DND-41 (cell line): ENCODE data around the gene TM9SF4.

Experiments used
- ATAC-seq: fragments of 200-7000 bp; cut with Tn5 transposase; 3 replicates; pipeline ENCODE4 v1.9.1; 2021; ENCODE audit warnings: low read depth; ENCODE audit not compliant: insufficient read depth
- DNase-seq: peaks from one replicate; pipeline ENCODE4 v3.0.0-alpha.2; 2020
- H2AFZ ChIP-seq: 2 replicates; pipeline ENCODE4 v1.6.0; 2012; ENCODE audit warnings: low read depth, low read length
- H3K27ac ChIP-seq: 2 replicates; pipeline ENCODE4 v1.5.1; 2012; ENCODE audit warnings: low read length, inconsistent platforms
- H3K27me3 ChIP-seq: fragments of 200-600 bp; sonication (generic); 2 replicates; pipeline ENCODE4 v1.6.0; 2012; ENCODE audit warnings: low read length, mild to moderate bottlenecking, inconsistent platforms; ENCODE audit not compliant: insufficient read depth, poor library complexity
- H3K36me3 ChIP-seq: 2 replicates; pipeline ENCODE4 v1.5.1; 2012; ENCODE audit warnings: low read length, inconsistent platforms; ENCODE audit not compliant: insufficient read depth
- H3K4me1 ChIP-seq: 2 replicates; pipeline ENCODE4 v1.5.1; 2012; ENCODE audit warnings: mild to moderate bottlenecking, low read length; ENCODE audit not compliant: insufficient read depth
- H3K4me2 ChIP-seq: 2 replicates; pipeline ENCODE4 v1.6.0; 2012; ENCODE audit warnings: mild to moderate bottlenecking, moderate library complexity, low read length, inconsistent platforms; ENCODE audit not compliant: insufficient read depth
- H3K4me3 ChIP-seq, 2 experiments: fragments of 200-600 bp in 1 of 2; shearing (Covaris generic) in 1 of 2; 2 replicates each; pipeline ENCODE4 v1.5.1; 2012 to 2016; ENCODE audit warnings: inconsistent platforms in 2 of 2, low read length in 2 of 2, mild to moderate bottlenecking in 2 of 2, low read depth in 1 of 2, moderate library complexity in 1 of 2
- H3K79me2 ChIP-seq: 2 replicates; pipeline ENCODE4 v1.6.0; 2012; ENCODE audit warnings: low read length, inconsistent platforms; ENCODE audit not compliant: insufficient read depth
- H3K9ac ChIP-seq: 2 replicates; pipeline ENCODE4 v1.6.0; 2012; ENCODE audit warnings: low read depth, mild to moderate bottlenecking, inconsistent platforms, low read length, moderate library complexity
- H3K9me3 ChIP-seq: 2 replicates; pipeline ENCODE4 v1.5.1; 2012; ENCODE audit warnings: low read length, moderate library complexity, mild to moderate bottlenecking, inconsistent platforms; ENCODE audit not compliant: insufficient read depth, severe bottlenecking
- H4K20me1 ChIP-seq: 2 replicates; pipeline ENCODE4 v1.6.0; 2012; ENCODE audit warnings: low read length; ENCODE audit not compliant: insufficient read depth
- CTCF ChIP-seq: IDR thresholded peaks from 2 replicates; pipeline ENCODE4 v1.5.1; 2012; ENCODE audit warnings: borderline replicate concordance, low read length, moderate library complexity, mild to moderate bottlenecking; ENCODE audit not compliant: poor library complexity, severe bottlenecking; ENCODE audit errors: extremely low read depth
- EZH2 ChIP-seq: IDR thresholded peaks from 3 replicates; pipeline ENCODE4 v1.6.1; 2012; ENCODE audit warnings: borderline replicate concordance, low read depth, mild to moderate bottlenecking, moderate library complexity, low read length, inconsistent platforms; ENCODE audit not compliant: severe bottlenecking

Gene TM9SF4

DNA sequence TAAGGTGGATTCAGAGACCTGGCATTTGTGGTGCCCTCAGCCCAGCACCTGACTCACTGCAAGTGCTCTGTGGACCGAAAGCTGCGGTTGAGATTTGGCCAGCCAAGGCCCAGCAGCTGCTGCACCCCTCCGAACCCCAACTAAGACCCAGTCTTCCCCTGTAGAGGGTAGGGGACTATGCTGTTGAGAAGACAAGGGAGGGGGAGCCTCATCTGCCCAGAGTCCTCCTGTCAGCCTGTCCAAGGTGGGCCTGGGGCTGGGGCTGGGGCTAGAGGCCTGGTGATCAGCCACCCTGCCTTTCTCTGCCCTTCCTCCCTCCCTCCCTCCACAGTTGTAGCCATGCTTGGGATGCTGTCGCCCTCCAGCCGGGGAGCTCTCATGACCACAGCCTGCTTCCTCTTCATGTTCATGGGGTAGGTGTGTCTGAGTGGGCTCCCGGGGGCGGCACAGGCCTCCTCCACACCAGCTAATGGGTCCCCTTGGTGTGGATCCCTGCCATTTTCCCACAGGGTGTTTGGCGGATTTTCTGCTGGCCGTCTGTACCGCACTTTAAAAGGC lies 40.9 kb downstream of the TM9SF4 start:
- TF ChIP-seq EZH2, result no peak
- no peak for TF ChIP-seq CTCF
- H3K36me3 ChIP-seq, result peaks cover 90% of the 10 kb centered on the region
- ATAC-seq (no peak), DNase-seq (no peak)
- H3K79me2 ChIP-seq, result no peaks in the 10 kb centered on the region
- H2AFZ ChIP-seq, result no peak overlapping the region
- no peaks in the 10 kb centered on the region for H3K27me3 ChIP-seq
- H4K20me1 ChIP-seq, result 0 out of 2 replicates have a peak, but pooled peaks cover 5% of the 10 kb centered on the region
- H3K4me3 ChIP-seq, result no peak overlapping the region
- no peak overlapping the region for H3K27ac ChIP-seq
- no peak overlapping the region for H3K9ac ChIP-seq
- H3K9me3 ChIP-seq, result no peaks in the 10 kb centered on the region
- no peaks in the 10 kb centered on the region for H3K4me1 ChIP-seq
- H3K4me2 ChIP-seq, result no peak overlapping the region

- TF ChIP-seq EZH2 (no peak), CTCF (no peak)
- DNase-seq (no peak), ATAC-seq (no peak)
- no peak overlapping the region for H2AFZ ChIP-seq
- H3K79me2 ChIP-seq, result no peaks in the 10 kb centered on the region
- no peak overlapping the region for H3K9ac ChIP-seq
- H3K36me3 ChIP-seq, result peaks cover 80% of the 10 kb centered on the region
- H3K27me3 ChIP-seq, result no peaks in the 10 kb centered on the region
- H3K4me2 ChIP-seq, result no peak overlapping the region
- H4K20me1 ChIP-seq, result no peaks in the 10 kb centered on the region
- no peaks in the 10 kb centered on the region for H3K4me1 ChIP-seq
- no peak overlapping the region for H3K4me3 ChIP-seq
- H3K27ac ChIP-seq, result no peak overlapping the region
- no peaks in the 10 kb centered on the region for H3K9me3 ChIP-seq
Measured at GRCh38 chr20:32152421-32153155, 43.1 kb downstream of the TM9SF4 start.

DNA sequence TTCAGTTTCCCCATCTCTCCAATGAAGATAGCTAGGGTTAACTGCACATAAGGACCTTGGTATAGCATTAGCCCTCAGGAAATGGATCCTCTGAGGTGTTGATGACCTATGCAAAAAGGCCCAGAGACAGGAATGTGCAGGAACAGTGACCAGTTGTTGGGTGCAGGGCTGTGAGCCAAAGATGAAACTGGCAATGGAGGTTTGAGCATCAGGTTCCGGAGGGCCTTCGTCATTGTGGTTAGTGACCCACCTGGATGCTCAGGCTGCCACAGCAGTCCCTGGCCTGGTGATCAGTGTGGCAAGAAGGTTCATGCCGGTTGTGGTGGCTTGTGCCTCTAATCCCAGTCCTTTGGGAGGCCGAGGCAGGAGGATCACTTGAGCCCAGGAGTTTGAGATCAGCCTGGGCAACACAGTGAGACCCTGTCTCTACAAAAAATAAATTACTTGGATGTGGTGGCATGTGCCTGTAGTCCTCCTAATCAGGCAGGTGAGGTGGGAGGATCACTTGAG lies 43.7 kb downstream of the TM9SF4 start:
- no peaks in the 10 kb centered on the region for H3K4me1 ChIP-seq
- DNase-seq, result no peak
- H3K9ac ChIP-seq, result no peak overlapping the region
- no peak overlapping the region for H3K4me3 ChIP-seq
- no peak overlapping the region for H3K4me2 ChIP-seq
- no peaks in the 10 kb centered on the region for H3K79me2 ChIP-seq
- no peak overlapping the region for H2AFZ ChIP-seq
- no peaks in the 10 kb centered on the region for H4K20me1 ChIP-seq
- TF ChIP-seq CTCF (no peak), EZH2 (no peak)
- H3K36me3 ChIP-seq, result peaks cover 80% of the 10 kb centered on the region
- no peak overlapping the region for H3K27ac ChIP-seq
- no peak for ATAC-seq
- H3K27me3 ChIP-seq, result no peaks in the 10 kb centered on the region
- H3K9me3 ChIP-seq, result no peaks in the 10 kb centered on the region
